GM12878 (cell line): ENCODE measurements around the gene GEMIN7. TPM values are rescaled to one million over a fixed set of nuclear protein-coding genes. Genes with fewer than 3 reads are reported as not detected.

Source experiments
- ATF2 ChIP-seq: IDR thresholded peaks from 2 replicates; pipeline ENCODE4 v1.6.1; 2012; ENCODE audit warnings: low read length, inconsistent platforms
- ATF7 ChIP-seq: fragments of 450-650 bp; IDR thresholded peaks from 2 replicates; pipeline ENCODE4 v1.6.1; 2016; ENCODE audit warnings: low read depth, mild to moderate bottlenecking
- DPF2 ChIP-seq: fragments of 450-650 bp; IDR thresholded peaks from 2 replicates; pipeline ENCODE4 v1.6.1; 2017; ENCODE audit warnings: mild to moderate bottlenecking
- HDAC6 ChIP-seq: fragments of 200-600 bp; sonication (generic); IDR thresholded peaks from one replicate; pipeline ENCODE4 v1.8.0; 2017; ENCODE audit warnings: antibody characterized with exemption; ENCODE audit not compliant: unreplicated experiment
- HDGF ChIP-seq: fragments of 450-650 bp; IDR thresholded peaks from 2 replicates; pipeline ENCODE4 v1.6.1; 2016; ENCODE audit warnings: antibody characterized with exemption
- KAT2A ChIP-seq: conservative IDR thresholded peaks from 2 replicates; pipeline ENCODE4 v1.6.1; 2011; ENCODE audit warnings: low read depth, low read length; ENCODE audit not compliant: control insufficient read depth
- MLLT1 ChIP-seq: fragments of 450-650 bp; IDR thresholded peaks from 2 replicates; pipeline ENCODE4 v1.6.1; 2016; ENCODE audit warnings: mild to moderate bottlenecking
- MYB ChIP-seq: fragments of 150-350 bp; IDR thresholded peaks from 2 replicates; pipeline ENCODE4 v1.6.1; 2014; ENCODE audit warnings: mild to moderate bottlenecking, low read depth, low read length, borderline replicate concordance
- NRF1 ChIP-seq: conservative IDR thresholded peaks from 2 replicates; pipeline ENCODE4 v1.6.1; 2011; ENCODE audit warnings: mild to moderate bottlenecking, low read depth, low read length, improper control_type of control experiment
- REST ChIP-seq: IDR thresholded peaks from 2 replicates; pipeline ENCODE4 v1.6.1; 2012; ENCODE audit warnings: mild to moderate bottlenecking, low read depth, low read length
- SMARCA5 ChIP-seq: fragments of 450-650 bp; IDR thresholded peaks from 2 replicates; pipeline ENCODE4 v1.6.1; 2017; ENCODE audit warnings: mild to moderate bottlenecking
- TCF3 ChIP-seq: IDR thresholded peaks from 2 replicates; pipeline ENCODE4 v1.6.1; 2012; ENCODE audit warnings: low read depth, mild to moderate bottlenecking, low read length, borderline replicate concordance; ENCODE audit not compliant: insufficient read depth
- ZNF384 ChIP-seq: IDR thresholded peaks from 2 replicates; pipeline ENCODE4 v1.6.1; 2012; ENCODE audit warnings: low read depth, mild to moderate bottlenecking, low read length, improper control_type of control experiment, borderline replicate concordance
- ZNF622 ChIP-seq: fragments of 450-650 bp; IDR thresholded peaks from 2 replicates; pipeline ENCODE4 v1.6.1; 2017; ENCODE audit warnings: mild to moderate bottlenecking, inconsistent platforms
- polyA plus RNA-seq, 11 experiments: library from polyadenylated mRNA; depleted of rRNA in 4 of 11; unstranded in 6 of 11; stranded (reverse) in 5 of 11; fragments of >200 nt; fragmentation: Nextera tagmentation in 4 of 11; fragmentation: Illumina TruSeq in 1 of 11; extraction: Ambion mirVana in 4 of 11; extraction: Trizol in 1 of 11; gene quantifications; 1 replicate in 1 of 11; 2 replicates in 10 of 11; pipeline versions ENCODE4 v1.2.1 to v1.2.3, GENCODE V29; 2011 to 2016; ENCODE audit warnings: inconsistent platforms in 2 of 11, missing spikeins in 2 of 11, low read depth in 1 of 11
- total RNA-seq, 4 experiments: library from RNA; depleted of rRNA in 3 of 4; stranded (reverse); fragments of >200 nt in 3 of 4; fragmentation: Illumina TruSeq in 1 of 4; extraction: Trizol in 1 of 4; gene quantifications; 2 replicates each; pipeline versions ENCODE4 v1.2.1 to v1.2.3, GENCODE V29; 2013 to 2021
- TF ChIP-seq, protein P1 (sequence below): fragments of 450-650 bp; IDR thresholded peaks from 2 replicates; pipeline ENCODE4 v1.6.1; 2016; ENCODE audit warnings: mild to moderate bottlenecking, moderate library complexity, borderline replicate concordance
- TF ChIP-seq, protein P2 (sequence below): fragments of 450-650 bp; IDR thresholded peaks from 2 replicates; pipeline ENCODE4 v1.6.1; 2017; ENCODE audit warnings: mild to moderate bottlenecking, low read depth, inconsistent platforms; ENCODE audit not compliant: poor library complexity, severe bottlenecking

The GEMIN7 gene
- total and polyA plus RNA-seq, 10 of the 15 experiments (the other 5 are each of a cell fraction or from before 2014, with no cell fraction given): 21.1 to 76.7 (median 44.9) TPM

- TF ChIP-seq, protein P1, sequence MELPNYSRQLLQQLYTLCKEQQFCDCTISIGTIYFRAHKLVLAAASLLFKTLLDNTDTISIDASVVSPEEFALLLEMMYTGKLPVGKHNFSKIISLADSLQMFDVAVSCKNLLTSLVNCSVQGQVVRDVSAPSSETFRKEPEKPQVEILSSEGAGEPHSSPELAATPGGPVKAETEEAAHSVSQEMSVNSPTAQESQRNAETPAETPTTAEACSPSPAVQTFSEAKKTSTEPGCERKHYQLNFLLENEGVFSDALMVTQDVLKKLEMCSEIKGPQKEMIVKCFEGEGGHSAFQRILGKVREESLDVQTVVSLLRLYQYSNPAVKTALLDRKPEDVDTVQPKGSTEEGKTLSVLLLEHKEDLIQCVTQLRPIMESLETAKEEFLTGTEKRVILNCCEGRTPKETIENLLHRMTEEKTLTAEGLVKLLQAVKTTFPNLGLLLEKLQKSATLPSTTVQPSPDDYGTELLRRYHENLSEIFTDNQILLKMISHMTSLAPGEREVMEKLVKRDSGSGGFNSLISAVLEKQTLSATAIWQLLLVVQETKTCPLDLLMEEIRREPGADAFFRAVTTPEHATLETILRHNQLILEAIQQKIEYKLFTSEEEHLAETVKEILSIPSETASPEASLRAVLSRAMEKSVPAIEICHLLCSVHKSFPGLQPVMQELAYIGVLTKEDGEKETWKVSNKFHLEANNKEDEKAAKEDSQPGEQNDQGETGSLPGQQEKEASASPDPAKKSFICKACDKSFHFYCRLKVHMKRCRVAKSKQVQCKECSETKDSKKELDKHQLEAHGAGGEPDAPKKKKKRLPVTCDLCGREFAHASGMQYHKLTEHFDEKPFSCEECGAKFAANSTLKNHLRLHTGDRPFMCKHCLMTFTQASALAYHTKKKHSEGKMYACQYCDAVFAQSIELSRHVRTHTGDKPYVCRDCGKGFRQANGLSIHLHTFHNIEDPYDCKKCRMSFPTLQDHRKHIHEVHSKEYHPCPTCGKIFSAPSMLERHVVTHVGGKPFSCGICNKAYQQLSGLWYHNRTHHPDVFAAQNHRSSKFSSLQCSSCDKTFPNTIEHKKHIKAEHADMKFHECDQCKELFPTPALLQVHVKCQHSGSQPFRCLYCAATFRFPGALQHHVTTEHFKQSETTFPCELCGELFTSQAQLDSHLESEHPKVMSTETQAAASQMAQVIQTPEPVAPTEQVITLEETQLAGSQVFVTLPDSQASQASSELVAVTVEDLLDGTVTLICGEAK: peak; percentile 93
- TF ChIP-seq ATF2 (no peak), REST (no peak), NRF1 (no peak), SMARCA5 (peak; percentile 72; the same call in 1 of the 2 replicates), MYB (no peak), ATF7 (no peak), DPF2 (no peak), HDAC6 (no peak), MLLT1 (peak; percentile 55), ZNF622 (no peak), ZNF384 (peak; percentile 80), HDGF (peak; percentile 93), TCF3 (peak; percentile 70), KAT2A (no peak)
- TF ChIP-seq, protein P2, sequence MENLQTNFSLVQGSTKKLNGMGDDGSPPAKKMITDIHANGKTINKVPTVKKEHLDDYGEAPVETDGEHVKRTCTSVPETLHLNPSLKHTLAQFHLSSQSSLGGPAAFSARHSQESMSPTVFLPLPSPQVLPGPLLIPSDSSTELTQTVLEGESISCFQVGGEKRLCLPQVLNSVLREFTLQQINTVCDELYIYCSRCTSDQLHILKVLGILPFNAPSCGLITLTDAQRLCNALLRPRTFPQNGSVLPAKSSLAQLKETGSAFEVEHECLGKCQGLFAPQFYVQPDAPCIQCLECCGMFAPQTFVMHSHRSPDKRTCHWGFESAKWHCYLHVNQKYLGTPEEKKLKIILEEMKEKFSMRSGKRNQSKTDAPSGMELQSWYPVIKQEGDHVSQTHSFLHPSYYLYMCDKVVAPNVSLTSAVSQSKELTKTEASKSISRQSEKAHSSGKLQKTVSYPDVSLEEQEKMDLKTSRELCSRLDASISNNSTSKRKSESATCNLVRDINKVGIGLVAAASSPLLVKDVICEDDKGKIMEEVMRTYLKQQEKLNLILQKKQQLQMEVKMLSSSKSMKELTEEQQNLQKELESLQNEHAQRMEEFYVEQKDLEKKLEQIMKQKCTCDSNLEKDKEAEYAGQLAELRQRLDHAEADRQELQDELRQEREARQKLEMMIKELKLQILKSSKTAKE: no peak
Measured at GRCh38 chr19:45038931-45039893, 39.8 kb upstream of the GEMIN7 start, which contains the start of gene CLASRP (continued).
